ENCODE results near the gene PLA2G12A.

Gene PLA2G12A

GRCh38 chr4:109729117-109729717 is 653 bp downstream of the PLA2G12A start:
- DNase-seq (ENCODE audit: low read depth in 2 of 2, low spot score in 1 of 2), result peak in 1 of 2 donors; percentile 1

DNA sequence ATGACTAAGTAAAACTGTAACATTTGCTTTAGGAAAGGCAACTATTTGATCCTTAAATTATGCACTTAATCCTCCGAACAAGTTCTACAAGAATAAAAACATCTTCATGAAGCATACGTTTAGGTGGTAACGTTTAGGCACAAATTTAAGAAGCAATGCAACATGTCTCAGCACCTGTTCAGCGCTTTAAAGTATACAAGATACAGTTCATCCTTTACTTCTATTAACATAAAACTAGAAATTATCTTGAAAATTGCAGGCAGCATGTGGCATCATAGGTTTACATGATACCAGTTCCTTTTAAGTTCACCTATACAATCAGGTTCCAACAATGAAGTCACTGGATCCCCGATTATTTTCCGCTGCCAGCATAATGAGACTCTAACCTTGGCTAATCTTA is 1.5 kb downstream of the PLA2G12A start:
- no peak for DNase-seq (ENCODE audit: low read depth in 2 of 2, low spot score in 1 of 2)

GRCh38 chr4:109723110-109723509 is 6.8 kb downstream of the PLA2G12A start:
- no peak for DNase-seq (ENCODE audit: low read depth in 2 of 2, low spot score in 1 of 2)

- DNase-seq (ENCODE audit: low read depth in 2 of 2, low spot score in 1 of 2), result no peak
These were observed 7.5 kb downstream of the PLA2G12A start for GRCh38 chr4:109722357-109722756.

DNA sequence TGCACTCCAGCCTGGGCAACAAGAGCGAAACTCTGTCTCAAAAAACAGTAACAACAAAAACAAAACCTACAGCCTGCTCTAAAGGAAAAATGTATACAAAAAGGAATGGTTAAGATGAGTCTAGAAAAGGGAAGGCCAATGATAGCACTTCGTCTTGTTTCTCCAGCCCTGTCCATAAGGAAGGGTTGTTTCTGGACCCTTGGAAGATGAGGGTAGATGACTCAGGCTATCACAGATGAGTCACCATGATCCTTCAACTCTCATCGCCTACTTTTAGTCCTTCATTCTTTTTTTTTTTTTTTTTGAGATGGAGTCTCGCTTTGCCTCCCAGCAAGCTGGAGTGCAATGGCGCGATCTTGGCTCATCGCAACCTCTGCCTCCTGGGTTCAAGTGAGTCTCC is 8.8 kb downstream of the PLA2G12A start:
- DNase-seq (ENCODE audit: low read depth in 2 of 2, low spot score in 1 of 2), result no peak

GRCh38 chr4:109719604-109720003 is 10.3 kb downstream of the PLA2G12A start:
- no peak for DNase-seq (ENCODE audit: low read depth in 2 of 2, low spot score in 1 of 2)

DNA sequence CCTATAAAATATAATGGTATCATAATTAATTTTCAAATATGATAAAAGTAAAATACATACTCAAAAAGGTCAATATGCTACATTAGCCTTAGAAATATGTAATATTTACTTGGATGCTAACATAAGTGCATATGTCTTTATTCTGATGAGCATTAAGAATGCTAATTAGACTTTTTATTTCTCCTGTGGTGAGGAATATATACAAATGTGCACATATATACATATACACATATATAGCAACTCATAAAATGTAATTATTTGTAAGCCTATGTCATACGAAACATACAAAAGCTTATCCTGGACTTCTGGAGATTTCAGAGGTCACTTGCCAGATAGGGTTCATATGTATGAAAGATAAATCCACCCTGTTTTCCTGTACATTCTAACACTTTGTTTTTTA is 11.1 kb downstream of the PLA2G12A start:
- no peak for DNase-seq (ENCODE audit: low read depth in 2 of 2, low spot score in 1 of 2)

DNA sequence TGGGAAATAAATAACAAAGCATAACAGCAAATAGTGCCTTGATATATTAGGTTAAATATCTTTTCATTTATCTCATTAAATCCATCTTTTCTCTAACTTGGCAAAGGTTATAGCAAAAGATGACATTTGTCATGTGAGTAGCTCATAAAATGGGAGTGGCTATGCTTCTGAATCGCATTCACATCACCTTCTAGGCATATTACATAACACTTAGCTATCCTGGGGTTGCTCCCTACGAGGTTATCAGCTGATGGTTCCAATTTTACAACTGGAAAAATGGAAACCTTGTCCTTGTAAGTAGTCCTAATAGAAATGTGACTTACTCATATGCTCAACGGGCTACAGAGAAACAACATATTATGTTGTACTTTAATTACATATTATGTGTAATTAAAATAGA is 16.4 kb downstream of the PLA2G12A start:
- DNase-seq (ENCODE audit: low read depth in 2 of 2, low spot score in 1 of 2), result no peak

DNA sequence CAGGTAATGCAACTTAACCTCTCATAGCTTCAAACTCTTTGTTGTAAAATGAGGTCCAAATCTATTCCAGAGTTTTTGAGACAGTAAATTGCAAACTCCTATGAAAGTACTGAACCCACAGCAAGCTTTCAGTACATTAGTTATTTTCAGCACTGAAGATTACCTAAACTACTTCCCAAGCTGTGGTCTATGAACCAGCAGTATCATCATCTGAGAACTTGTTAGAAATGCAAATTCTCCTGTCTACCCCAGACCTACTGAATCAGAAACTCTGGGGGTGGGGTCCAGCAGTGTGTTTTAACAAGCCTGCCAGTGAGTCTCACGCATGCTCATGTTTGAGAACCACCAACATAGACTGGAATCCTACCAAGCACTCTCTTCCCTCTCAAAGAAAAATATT is 20.9 kb downstream of the PLA2G12A start:
- DNase-seq (ENCODE audit: low read depth in 2 of 2, low spot score in 1 of 2), result no peak

GRCh38 chr4:109708435-109708834 is 21.4 kb downstream of the PLA2G12A start:
- DNase-seq (ENCODE audit: low read depth in 2 of 2, low spot score in 1 of 2), result no peak

GRCh38 chr4:109703664-109704361 is 26.1 kb downstream of the PLA2G12A start:
- no peak for DNase-seq (ENCODE audit: low read depth in 2 of 2, low spot score in 1 of 2)

- DNase-seq (ENCODE audit: low read depth in 2 of 2, low spot score in 1 of 2), result peak; percentile 30 to 47
These were observed 26.8 kb downstream of the PLA2G12A start, which contains the start of gene CASP6 for GRCh38 chr4:109702950-109703663. TSS of gene CASP6 (minus strand) at chr4:109703445. CDS start at chr4:109703395, 50 bp downstream.

DNA sequence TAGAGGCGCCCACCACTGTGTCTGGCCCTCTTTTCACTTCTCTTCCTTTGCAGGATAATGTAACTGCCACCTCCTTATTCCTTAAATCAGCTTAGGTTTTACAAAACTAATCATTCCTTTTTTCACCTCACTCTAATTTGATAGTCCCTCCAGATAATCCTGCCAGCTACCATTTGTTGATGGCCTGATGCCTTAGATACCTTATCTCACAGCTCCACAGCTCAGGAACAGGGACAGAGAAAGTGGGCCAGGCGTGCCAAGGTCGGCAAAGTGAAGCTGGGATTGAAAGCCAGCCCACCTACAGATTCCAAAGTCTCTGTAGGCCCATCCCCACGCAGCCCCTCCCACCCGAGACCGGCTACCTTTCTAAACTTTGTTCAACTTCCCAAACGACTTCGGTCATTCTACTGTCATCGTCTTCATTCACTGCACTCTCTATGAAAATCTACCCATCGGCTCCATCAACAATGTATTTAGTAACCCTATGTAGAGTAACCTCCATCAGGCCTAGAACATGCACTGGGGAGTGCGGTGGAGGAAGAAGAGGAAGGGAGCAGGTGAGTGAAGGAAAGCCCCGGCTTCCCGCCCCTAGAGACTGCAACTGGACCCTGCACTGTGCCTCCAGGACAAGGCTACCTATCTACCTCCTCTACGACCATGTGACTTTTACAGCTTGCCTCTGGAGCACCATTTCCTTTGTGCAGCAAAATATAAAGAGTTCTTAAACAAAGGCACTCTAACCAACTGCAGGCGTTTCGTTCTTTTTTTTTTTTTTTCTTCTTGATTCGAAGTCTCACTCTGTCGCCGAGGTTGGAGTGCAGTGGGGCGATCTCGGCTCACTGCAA is 28.1 kb downstream of the PLA2G12A start:
- DNase-seq (ENCODE audit: low read depth in 2 of 2, low spot score in 1 of 2), result no peak

GRCh38 chr4:109699553-109700225 is 30.2 kb downstream of the PLA2G12A start:
- no peak for DNase-seq (ENCODE audit: low read depth in 2 of 2, low spot score in 1 of 2)

- DNase-seq (ENCODE audit: low read depth in 2 of 2, low spot score in 1 of 2), result no peak
These were observed 31.2 kb downstream of the PLA2G12A start for GRCh38 chr4:109698656-109699055.

DNA sequence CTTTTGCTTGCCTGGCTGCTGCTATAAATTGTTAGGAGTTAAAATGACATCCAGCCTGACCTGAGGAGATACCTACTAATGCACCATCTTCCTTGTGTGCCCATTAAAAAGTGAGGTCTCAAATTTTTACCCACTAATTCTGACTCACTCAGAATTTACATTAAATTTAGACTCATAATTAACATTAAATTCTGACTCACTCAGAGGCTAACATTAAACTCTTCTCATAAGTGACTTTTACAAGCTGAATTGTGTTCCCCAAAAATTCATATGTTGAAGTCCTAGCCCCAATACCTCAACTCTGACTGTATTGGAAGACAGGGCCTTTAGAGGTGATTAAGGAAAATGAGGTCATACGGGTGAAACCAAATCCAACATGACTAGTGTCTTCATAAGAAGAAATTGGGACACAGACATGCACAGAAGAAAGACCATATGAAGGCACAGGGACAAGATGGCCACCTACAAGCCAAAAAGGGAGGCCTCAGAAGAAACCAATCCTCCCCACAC is 38.4 kb downstream of the PLA2G12A start:
- DNase-seq (ENCODE audit: low read depth in 2 of 2, low spot score in 1 of 2), result no peak

DNA sequence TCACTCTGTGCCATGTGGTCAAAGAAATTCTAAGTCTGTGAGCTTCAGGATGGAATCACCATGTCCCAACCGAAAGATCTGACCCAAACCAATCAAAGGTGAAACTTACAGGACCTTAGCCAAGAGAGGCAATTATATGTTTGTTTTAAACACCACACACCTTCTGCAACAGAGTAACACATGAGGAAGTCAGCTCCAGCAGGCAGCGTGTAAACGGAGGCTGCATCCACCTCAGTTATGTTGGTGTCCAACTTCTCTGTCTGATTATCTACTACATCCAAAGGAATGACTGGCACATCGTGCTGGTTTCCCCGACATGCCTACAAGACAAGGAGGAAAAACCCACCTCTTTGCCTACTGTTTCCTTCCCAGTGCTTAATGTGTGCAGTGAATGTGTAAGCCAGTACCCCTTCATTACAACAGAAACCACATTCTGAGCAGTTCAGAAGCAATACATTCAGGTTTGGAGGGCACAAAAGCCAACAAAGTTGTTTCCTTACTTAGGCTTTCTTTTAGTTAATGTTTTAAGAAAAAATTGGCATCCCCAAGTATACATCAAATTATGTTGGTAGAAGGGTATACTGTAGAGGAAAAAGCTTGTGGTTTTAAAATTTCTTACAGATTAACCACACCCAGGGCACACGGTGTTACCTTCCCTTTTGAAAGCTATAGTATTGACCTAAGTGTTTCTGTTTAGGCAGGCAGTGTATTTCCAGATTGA is 39.0 kb downstream of the PLA2G12A start:
- DNase-seq (ENCODE audit: low read depth in 2 of 2, low spot score in 1 of 2), result no peak

DNA sequence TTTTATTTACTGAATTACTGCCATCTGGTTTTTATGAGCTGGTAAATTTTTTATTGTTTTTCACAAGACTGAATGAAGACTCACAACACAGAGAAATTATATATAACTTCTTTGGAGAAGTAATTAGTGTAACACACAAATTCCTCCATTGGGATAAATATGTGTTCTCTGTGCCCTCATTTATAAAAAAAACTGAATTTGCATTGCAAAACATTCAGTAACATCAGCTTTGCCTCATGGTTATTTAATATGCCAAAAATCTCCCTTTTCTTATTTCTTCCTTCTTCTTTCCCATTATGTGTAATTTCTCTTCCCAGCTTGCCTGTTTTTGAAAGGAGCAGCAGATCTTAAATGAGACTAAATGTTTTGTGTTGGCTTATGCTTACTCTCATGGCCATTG is 45.1 kb downstream of the PLA2G12A start:
- DNase-seq (ENCODE audit: low read depth in 2 of 2, low spot score in 1 of 2), result no peak

- DNase-seq (ENCODE audit: low read depth in 2 of 2, low spot score in 1 of 2), result no peak
These were observed 46.1 kb downstream of the PLA2G12A start for GRCh38 chr4:109683621-109684253.
